Measurements from ENCODE around the gene ASPG. TPM values are rescaled to one million over a fixed set of nuclear protein-coding genes. Genes with fewer than 3 reads are reported as not detected.

ASPG gene
- total and polyA plus RNA-seq, 2 of the 13 experiments (the other 11 are each of a cell fraction or from before 2014, with no cell fraction given): not detected

- H2AFZ ChIP-seq (ENCODE audit: low read length): no peak overlapping the region
- H3K9ac ChIP-seq (ENCODE audit: insufficient read depth, low read depth, low read length): no peak overlapping the region
- intact Hi-C loops (cut with micrococcal nuclease; ENCODE audit: unreplicated experiment): no loop called here
- no TSS peak for BruUV-seq (replicated peaks)
- no peaks in the 10 kb centered on the region for H3K4me1 ChIP-seq (ENCODE audit: insufficient read depth, low read length)
- TF ChIP-seq ZNF644 (CRISPR knock-in tag; IDR thresholded peaks at IDR 0.05; ENCODE audit: low read depth): no peak
- TF ChIP-seq TEAD3 (CRISPR knock-in tag; optimal IDR thresholded peaks at IDR 0.05; ENCODE audit: borderline replicate concordance): no peak
- TF ChIP-seq SPEN (CRISPR knock-in tag; IDR thresholded peaks at IDR 0.05; ENCODE audit: low read depth): no peak
- no peak for TF ChIP-seq ZC3H4 (CRISPR knock-in tag; IDR thresholded peaks at IDR 0.05; ENCODE audit: borderline replicate concordance)
- no peak for TF ChIP-seq RXRB (CRISPR knock-in tag; IDR thresholded peaks at IDR 0.05; ENCODE audit: borderline replicate concordance)
- no peak for TF ChIP-seq NFE2L1 (CRISPR knock-in tag; IDR thresholded peaks at IDR 0.05; ENCODE audit: borderline replicate concordance)
- peak; percentile 51 to 85 for TF ChIP-seq REST (IDR thresholded peaks at IDR 0.05; ENCODE audit: borderline replicate concordance in 1 of 2, low read depth in 1 of 2, low read length in 2 of 2)
- DNase-seq (ENCODE audit: low spot score) (no peak), ATAC-seq (no peak), FAIRE-seq (no peak)
- peaks cover 0 to 28% of the 10 kb centered on the region in 2 experiments; a peak in 4 of 5 replicates for H3K27me3 ChIP-seq (ENCODE audit: control insufficient read depth in 1 of 2, insufficient read depth in 2 of 2, low read length in 2 of 2)
- no peak overlapping the region for H3K4me3 ChIP-seq (replicated peaks in 1 of 3; ENCODE audit: insufficient read depth in 1 of 3, low read depth in 2 of 3, low read length in 3 of 3)
- no peaks in the 10 kb centered on the region for H3K36me3 ChIP-seq (replicated peaks in 1 of 2; ENCODE audit: control insufficient read depth in 1 of 2, insufficient read depth in 2 of 2, low read length in 2 of 2)
- in situ Hi-C loops (cut with HindIII; ENCODE audit: extremely low pct_ligation_motif_present, low pct_unique_long_range_greater_than_20kb): loop anchor here (5.0 kb wide), 1 partner anchor 36 kb away; no protein-coding TSS in a partner anchor
- ChIA-PET POLR2A (no interaction called here), CTCF (ENCODE audit: low intra/inter-chr PET ratio, low total read pairs) (no interaction called here)
- no peak overlapping the region for H3K4me2 ChIP-seq (ENCODE audit: low read depth, low read length)
- peaks cover 16% of the 10 kb centered on the region for H3K9me3 ChIP-seq (ENCODE audit: low read length)
- H3K27ac ChIP-seq (ENCODE audit: extremely low read length, insufficient read depth, low read length): no peak overlapping the region
- 0 out of 2 replicates have a peak, but pooled peaks cover 2% of the 10 kb centered on the region for H4K20me1 ChIP-seq (ENCODE audit: insufficient read depth, low read length)
- no peaks in the 10 kb centered on the region for H3K79me2 ChIP-seq (ENCODE audit: insufficient read depth, low read length)
- WGBS (ENCODE audit: low lambda C conversion rate): 8% methylated on average over 6 of the region's 7 CpGs
Measured at GRCh38 chr14:104132981-104133380, 47.5 kb downstream of the ASPG start.

Measured in HepG2 (cell line).